ENCODE measurements around the gene GARS1. TPM values are rescaled to one million over a fixed set of nuclear protein-coding genes. Genes with fewer than 3 reads are reported as not detected.

GARS1 gene
- total RNA-seq, 1 donor, result 287 TPM

DNA sequence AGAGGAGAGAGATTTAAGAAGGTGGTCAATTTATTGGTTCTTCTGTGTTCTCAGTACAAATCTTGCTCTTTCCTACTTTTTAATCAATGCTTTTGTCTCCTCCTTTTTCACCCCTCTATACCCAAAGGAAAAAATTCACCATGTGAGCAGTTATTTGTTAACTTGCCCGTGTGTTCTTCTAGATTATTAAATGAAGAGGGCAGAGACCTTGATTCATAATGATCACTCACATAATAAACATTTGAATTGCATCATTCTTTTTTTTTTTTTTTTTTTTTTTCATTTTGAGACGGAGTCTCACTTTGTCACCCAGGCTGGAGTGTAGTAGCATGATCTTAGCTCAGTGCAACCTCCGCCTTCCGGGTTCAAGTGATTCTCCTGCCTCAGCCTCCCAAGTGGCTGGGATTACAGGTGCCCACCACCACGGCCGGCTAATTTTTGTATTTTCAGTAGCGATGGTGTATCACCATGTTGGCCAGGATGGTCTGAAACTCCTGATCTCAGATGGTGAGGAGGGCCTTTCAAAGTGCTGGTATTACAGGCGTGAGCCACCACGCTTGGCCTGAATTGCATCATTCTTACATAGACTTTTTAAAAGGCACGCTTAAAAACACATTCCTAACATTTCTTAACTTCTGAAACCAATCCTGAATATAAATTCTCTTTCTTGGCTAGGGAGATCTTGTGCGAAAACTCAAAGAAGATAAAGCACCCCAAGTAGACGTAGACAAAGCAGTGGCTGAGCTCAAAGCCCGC, 3.6 kb downstream of the GARS1 start:
- DNase-seq (ENCODE audit: low read depth), result peak; percentile 52
- H3K4me3 ChIP-seq (ENCODE audit: low read depth, low read length), result peak overlapping the region; percentile 97
- TF ChIP-seq, protein P1, sequence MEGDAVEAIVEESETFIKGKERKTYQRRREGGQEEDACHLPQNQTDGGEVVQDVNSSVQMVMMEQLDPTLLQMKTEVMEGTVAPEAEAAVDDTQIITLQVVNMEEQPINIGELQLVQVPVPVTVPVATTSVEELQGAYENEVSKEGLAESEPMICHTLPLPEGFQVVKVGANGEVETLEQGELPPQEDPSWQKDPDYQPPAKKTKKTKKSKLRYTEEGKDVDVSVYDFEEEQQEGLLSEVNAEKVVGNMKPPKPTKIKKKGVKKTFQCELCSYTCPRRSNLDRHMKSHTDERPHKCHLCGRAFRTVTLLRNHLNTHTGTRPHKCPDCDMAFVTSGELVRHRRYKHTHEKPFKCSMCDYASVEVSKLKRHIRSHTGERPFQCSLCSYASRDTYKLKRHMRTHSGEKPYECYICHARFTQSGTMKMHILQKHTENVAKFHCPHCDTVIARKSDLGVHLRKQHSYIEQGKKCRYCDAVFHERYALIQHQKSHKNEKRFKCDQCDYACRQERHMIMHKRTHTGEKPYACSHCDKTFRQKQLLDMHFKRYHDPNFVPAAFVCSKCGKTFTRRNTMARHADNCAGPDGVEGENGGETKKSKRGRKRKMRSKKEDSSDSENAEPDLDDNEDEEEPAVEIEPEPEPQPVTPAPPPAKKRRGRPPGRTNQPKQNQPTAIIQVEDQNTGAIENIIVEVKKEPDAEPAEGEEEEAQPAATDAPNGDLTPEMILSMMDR (IDR thresholded peaks at IDR 0.05; ENCODE audit: insufficient read depth, low read depth, low read length), result no peak

DNA sequence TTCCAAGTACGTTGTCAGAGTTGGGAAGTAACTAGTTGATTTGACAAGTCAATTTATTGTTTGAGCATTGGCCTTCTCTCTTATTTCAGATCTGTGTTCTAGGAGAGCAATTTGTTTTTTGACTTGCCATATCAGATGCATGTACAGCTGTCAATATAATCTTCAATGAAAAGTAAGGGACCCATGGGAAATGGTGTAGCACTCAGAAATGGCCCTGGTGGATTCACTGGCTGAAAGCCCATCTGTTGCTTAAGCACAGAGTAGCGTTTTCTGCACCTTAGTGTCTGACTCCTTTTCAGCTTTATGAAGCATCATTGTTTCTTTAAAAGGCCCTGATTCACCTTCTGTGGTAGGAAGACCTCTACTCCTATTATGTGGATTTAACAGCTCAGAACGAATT, 10.2 kb downstream of the GARS1 start:
- TF ChIP-seq, protein P1 (IDR thresholded peaks at IDR 0.05; ENCODE audit: insufficient read depth, low read depth, low read length), result no peak
- H3K4me3 ChIP-seq (ENCODE audit: low read depth, low read length), result no peak overlapping the region
- no peak for DNase-seq (ENCODE audit: low read depth)

DNA sequence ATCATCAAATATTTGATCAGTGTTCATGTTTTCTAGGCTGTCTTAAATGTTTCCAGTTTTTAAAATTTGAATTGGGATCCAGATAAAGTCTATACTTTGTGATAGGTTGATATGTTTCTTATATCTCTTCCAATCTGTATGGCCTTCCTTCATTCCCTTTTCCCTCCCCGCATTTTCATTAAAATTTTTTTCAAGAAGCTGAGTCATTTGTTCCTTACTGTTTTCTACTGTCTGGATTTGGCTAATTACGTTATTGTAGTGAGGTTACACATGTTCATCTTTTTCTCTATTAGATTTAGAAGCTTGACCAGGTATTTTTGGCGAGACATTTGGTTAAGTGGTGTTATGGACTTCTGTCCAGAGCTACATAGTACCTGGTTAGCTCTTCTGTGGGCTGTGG, 11.2 kb downstream of the GARS1 start:
- TF ChIP-seq, protein P1 (IDR thresholded peaks at IDR 0.05; ENCODE audit: insufficient read depth, low read depth, low read length), result no peak
- no peak overlapping the region for H3K4me3 ChIP-seq (ENCODE audit: low read depth, low read length)
- no peak for DNase-seq (ENCODE audit: low read depth)

DNA sequence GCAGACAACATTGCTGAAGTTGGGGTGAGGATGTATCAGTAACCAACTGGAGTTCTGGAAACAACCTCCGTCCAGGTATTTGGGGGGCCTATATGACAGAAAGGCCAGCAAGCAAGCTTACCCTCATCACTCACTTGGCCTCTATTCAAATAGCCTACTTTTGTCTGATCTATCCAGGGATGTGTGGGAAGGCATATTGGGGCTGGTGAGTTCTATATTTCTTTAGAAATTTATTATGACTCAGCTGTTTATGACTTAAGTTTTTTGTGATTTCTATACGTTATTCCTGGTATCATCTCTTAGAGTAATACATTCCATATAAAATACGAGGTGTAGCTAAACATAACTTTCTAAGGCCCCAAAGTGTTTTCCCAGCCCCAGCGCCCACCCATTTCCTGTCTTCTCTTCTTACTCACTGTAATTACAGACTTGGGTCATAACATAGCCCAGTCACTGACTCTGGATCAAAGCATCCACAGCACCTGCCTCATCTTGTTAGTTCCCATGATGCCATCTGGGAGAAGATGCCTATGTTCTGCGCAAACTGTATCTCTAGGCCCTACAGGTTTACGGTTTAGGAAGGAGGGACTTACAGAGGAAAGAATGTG, 18.1 kb downstream of the GARS1 start:
- TF ChIP-seq, protein P1 (IDR thresholded peaks at IDR 0.05; ENCODE audit: insufficient read depth, low read depth, low read length), result no peak
- no peak overlapping the region for H3K4me3 ChIP-seq (ENCODE audit: low read depth, low read length)
- no peak for DNase-seq (ENCODE audit: low read depth)

DNA sequence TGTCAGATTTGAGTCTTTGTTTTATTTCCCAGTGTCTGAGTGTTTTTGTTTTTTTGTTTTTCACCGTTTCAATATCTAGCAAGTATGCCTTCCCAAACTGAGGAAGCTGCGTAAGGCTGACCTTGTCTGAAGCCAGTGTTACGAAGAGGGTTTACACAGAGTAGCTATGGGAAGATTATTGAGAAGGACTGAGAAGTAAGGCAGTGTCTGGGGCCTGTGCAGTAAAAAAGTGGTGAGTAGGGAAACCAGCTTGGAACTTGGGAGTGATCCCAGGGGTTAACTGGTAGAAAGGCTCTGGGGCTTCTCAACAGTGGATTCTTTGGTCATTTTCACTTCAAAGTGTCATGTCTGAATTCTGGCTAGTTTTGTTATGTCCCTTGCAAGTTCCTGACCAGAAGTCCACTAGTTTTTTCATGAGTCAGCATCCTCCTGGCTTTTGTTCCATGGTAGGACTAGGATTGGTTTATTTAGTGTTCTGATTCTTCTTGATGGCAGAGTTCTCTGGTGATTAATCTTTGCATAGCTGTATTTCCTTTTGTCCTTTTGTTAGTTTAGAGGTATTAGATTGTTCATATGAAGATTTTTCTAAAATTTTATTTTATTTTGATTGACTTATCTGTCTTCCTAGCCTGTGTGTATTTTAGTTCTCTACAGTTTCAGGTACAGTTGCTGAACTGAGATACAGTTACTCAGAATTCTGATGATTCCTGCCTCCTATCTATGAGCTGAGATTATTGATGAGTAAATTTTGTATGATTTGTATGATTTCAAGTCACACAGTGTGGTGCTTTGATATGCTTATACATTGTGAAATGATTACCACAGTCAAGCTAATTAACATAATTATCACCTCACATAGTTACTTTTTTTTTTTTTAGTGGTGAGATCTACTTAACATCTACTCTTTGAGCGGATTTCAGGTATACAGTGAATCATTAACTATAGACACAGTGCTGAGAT, 19.0 kb downstream of the GARS1 start:
- H3K4me3 ChIP-seq (ENCODE audit: low read depth, low read length), result no peak overlapping the region
- DNase-seq (ENCODE audit: low read depth), result no peak
- TF ChIP-seq, protein P1 (IDR thresholded peaks at IDR 0.05; ENCODE audit: insufficient read depth, low read depth, low read length), result no peak

DNA sequence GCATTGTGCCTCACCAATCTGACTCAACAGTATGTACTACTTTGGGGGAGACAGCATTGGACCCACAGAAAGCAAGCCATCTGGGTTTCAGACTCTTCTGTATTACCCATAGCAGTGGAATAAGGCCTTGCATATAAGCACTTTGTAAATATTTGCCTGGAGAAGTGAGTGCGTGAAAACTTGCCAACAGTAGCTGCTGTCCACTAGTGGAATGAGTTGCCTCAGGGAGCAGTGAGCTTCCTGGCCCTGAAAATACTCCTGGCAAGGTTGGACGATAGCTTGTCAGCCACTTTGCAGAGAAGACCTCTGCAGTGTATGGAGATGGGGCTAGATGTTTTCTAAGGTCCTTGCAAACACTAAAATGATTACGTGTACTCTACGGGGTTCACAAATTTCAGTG, 21.6 kb downstream of the GARS1 start:
- TF ChIP-seq, protein P1 (IDR thresholded peaks at IDR 0.05; ENCODE audit: insufficient read depth, low read depth, low read length), result no peak

More for the DNA sequence above, 21.6 kb downstream of the GARS1 start:
- H3K4me3 ChIP-seq (ENCODE audit: low read depth, low read length), result no peak overlapping the region
- no peak for DNase-seq (ENCODE audit: low read depth)
